ENCODE measurements around the gene MEF2C.

GRCh38 chr5:88768411-88768810 lies 114.6 kb downstream of the MEF2C start:
- TF ChIP-seq CTCF (IDR thresholded peaks at IDR 0.05) (no peak), POLR2A (IDR thresholded peaks at IDR 0.05) (no peak)
